ENCODE data around the gene SEMA4C.

SEMA4C gene

GRCh38 chr2:96811917-96812316, 58.0 kb downstream of the SEMA4C start:
- Mint-ChIP-seq H3K4me1 (ENCODE audit: low read depth) (peaks cover 18% of the 10 kb centered on the region), H3K36me3 (ENCODE audit: low read depth) (peaks cover 3% of the 10 kb centered on the region), H3K27ac (no peak overlapping the region), H3K4me3 (no peak overlapping the region), H3K27me3 (ENCODE audit: low read depth) (no peaks in the 10 kb centered on the region), H3K9me3 (no peaks in the 10 kb centered on the region)
- no peak for DNase-seq (ENCODE audit: low spot score)

DNA sequence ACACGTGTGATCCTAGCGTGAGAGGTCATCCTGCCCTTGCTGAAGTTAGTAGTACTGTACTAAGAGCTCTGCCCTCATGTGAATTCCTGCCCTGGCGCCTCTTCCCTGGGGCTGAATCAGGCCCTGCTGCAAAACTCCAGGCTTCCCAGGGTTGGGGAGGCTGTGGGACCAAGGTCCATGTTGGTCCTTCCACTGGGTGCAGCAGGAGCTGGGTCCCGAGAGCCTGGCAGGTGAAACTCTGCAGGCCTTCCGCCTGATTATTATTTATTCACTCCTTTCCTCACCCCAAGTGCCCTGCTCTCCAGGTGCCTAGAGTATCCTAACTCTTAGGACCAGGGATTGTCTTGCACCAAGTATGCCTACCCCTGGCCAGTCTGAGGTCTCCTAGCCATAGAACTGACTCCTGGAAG, 59.1 kb downstream of the SEMA4C start:
- Mint-ChIP-seq H3K4me3 (no peak overlapping the region), H3K36me3 (ENCODE audit: low read depth) (peaks cover 7% of the 10 kb centered on the region), H3K27ac (no peak overlapping the region), H3K4me1 (ENCODE audit: low read depth) (peaks cover 27% of the 10 kb centered on the region), H3K27me3 (ENCODE audit: low read depth) (no peaks in the 10 kb centered on the region), H3K9me3 (no peaks in the 10 kb centered on the region)
- DNase-seq (ENCODE audit: low spot score) = no peak

DNA sequence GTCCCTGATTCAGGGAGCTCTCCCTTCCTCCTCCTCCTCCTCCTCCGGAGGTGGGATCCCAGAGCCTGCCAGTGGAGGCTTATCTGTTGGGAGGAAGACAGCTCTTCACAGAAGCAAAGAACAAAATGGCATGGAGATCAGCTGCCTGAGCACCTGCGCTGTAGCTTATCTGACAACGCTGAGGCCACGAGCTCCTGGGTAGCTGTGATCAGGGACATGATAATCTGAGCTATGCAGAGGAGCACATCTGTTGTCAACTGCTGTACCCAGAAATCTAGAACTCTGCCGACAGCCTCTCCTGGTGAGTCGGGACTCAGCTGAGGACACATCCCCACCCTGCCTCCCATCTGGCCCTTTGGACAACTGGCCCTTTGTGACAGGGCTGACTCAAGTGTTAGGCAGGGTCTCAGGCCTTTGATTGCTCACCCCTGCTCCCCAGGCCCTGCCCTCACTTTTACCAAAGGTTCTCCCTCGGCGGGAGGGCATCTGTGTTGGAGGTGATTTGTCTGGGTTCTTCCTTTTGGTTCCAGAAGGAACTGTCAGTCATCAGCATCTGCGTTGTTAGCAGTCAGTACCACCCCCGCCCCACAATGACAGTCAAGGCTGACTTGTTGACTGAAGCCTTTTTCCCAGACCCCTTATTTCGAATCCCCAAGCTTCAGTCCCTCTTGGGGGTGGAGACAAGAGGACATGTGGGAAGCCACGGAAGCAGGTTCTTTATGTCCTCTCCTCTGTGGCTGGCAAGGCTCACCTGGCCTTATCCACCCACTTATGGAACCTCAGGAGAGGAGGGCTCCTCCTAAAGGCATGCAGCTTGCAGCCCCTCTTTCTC, 59.7 kb downstream of the SEMA4C start:
- Mint-ChIP-seq H3K36me3 (ENCODE audit: low read depth) (peaks cover 7% of the 10 kb centered on the region), H3K9me3 (no peaks in the 10 kb centered on the region), H3K4me1 (ENCODE audit: low read depth) (peaks cover 22% of the 10 kb centered on the region), H3K27me3 (ENCODE audit: low read depth) (no peaks in the 10 kb centered on the region), H3K27ac (no peak overlapping the region), H3K4me3 (no peak overlapping the region)
- no peak for DNase-seq (ENCODE audit: low spot score)
